ENCODE measurements around the gene SPATA4. TPM values are rescaled to one million over a fixed set of nuclear protein-coding genes. Genes with fewer than 3 reads are reported as not detected.
"Not testable (repeated sequence)": the region's sequence is repeated elsewhere in the genome, so short reads cannot be mapped to it uniquely, and the experiment has no call there.

Gene SPATA4
- total RNA-seq, 3 donors from 2014 or later (not counting 1 experiment from before 2014, with no cell fraction given), result not detected

DNA sequence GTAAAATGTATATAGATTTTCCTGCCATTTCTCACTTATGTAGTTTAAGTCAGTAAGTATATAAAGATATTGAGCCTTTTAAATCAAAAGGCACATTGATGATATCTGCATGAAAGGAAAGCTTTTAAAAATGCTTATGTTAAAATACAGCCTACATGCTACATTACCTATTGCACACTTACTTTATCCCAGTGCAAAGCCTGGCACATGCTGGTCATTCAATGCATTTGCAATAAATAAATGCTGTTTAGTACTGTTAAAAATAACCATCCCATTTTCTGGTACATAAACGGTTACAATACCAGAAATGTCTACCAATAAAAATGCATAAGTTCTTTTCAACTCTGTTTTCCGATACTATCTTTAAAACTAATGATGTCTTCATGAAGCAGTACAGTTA, 22.1 kb upstream of the SPATA4 start:
- H3K9me3 ChIP-seq (ENCODE audit: control insufficient read depth, insufficient read depth, low read length), result no peaks in the 10 kb centered on the region
- intact Hi-C loops (cut with micrococcal nuclease), result no loop called here
- Mint-ChIP-seq H3K27me3 (ENCODE audit: low read depth in 2 of 2) (peaks cover 0 to 3% of the 10 kb centered on the region in 2 donors), H3K36me3 (no peaks in the 10 kb centered on the region), H3K4me1 (no peaks in the 10 kb centered on the region), H3K9me3 (no peaks in the 10 kb centered on the region), H3K4me3 (no peak overlapping the region), H3K27ac (no peak overlapping the region)
- no peak for ATAC-seq
- H3K4me3 ChIP-seq (ENCODE audit: low read length), result no peak overlapping the region
- no peaks in the 10 kb centered on the region for H3K36me3 ChIP-seq (ENCODE audit: control insufficient read depth, insufficient read depth, low read length)
- DNase-seq, result no peak
- 100% methylated on average over 1 of the region's 2 CpGs for WGBS (ENCODE audit: insufficient coverage)
- TF ChIP-seq, protein P1, sequence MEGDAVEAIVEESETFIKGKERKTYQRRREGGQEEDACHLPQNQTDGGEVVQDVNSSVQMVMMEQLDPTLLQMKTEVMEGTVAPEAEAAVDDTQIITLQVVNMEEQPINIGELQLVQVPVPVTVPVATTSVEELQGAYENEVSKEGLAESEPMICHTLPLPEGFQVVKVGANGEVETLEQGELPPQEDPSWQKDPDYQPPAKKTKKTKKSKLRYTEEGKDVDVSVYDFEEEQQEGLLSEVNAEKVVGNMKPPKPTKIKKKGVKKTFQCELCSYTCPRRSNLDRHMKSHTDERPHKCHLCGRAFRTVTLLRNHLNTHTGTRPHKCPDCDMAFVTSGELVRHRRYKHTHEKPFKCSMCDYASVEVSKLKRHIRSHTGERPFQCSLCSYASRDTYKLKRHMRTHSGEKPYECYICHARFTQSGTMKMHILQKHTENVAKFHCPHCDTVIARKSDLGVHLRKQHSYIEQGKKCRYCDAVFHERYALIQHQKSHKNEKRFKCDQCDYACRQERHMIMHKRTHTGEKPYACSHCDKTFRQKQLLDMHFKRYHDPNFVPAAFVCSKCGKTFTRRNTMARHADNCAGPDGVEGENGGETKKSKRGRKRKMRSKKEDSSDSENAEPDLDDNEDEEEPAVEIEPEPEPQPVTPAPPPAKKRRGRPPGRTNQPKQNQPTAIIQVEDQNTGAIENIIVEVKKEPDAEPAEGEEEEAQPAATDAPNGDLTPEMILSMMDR (IDR thresholded peaks at IDR 0.05), result no peak
- H3K27me3 ChIP-seq (ENCODE audit: control insufficient read depth, insufficient read depth, low read length), result no peaks in the 10 kb centered on the region
- H3K27ac ChIP-seq (ENCODE audit: low read length), result no peak overlapping the region
- no peaks in the 10 kb centered on the region for H3K4me1 ChIP-seq (ENCODE audit: control insufficient read depth, insufficient read depth, low read length)

DNA sequence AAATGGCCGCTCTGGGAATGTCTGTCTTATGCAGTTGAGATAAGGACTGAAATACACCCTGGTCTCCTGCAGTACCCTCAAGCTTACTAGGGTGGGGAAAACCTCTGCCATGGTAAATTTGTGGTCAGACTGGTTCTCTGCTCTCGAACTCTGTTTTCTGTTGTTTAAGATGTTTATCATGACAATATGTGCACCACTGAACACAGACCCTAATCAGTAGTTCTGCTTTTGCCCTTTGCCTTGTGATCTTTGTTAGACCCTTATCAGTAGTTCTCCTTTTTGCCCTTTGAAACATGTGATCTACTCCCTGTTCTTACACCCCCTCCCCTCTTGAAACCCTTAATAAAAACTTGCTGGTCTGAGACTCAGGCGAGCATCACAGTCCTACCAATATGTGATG, 17.0 kb upstream of the SPATA4 start:
- 95% methylated on average over 2 of the region's 3 CpGs for WGBS (ENCODE audit: insufficient coverage)
- ATAC-seq; H3K4me1 Mint-ChIP-seq; H3K4me3 Mint-ChIP-seq; H3K27ac Mint-ChIP-seq; intact Hi-C loops (cut with micrococcal nuclease); H3K9me3 ChIP-seq (ENCODE audit: control insufficient read depth, insufficient read depth, low read length); H3K36me3 ChIP-seq (ENCODE audit: control insufficient read depth, insufficient read depth, low read length); H3K4me3 ChIP-seq (ENCODE audit: low read length); H3K27me3 ChIP-seq (ENCODE audit: control insufficient read depth, insufficient read depth, low read length); H3K36me3 Mint-ChIP-seq; DNase-seq; H3K4me1 ChIP-seq (ENCODE audit: control insufficient read depth, insufficient read depth, low read length); H3K9me3 Mint-ChIP-seq; H3K27ac ChIP-seq (ENCODE audit: low read length): not testable (repeated sequence)
- peaks cover 10 to 13% of the 10 kb centered on the region in 2 donors for H3K27me3 Mint-ChIP-seq (ENCODE audit: low read depth in 2 of 2)

DNA sequence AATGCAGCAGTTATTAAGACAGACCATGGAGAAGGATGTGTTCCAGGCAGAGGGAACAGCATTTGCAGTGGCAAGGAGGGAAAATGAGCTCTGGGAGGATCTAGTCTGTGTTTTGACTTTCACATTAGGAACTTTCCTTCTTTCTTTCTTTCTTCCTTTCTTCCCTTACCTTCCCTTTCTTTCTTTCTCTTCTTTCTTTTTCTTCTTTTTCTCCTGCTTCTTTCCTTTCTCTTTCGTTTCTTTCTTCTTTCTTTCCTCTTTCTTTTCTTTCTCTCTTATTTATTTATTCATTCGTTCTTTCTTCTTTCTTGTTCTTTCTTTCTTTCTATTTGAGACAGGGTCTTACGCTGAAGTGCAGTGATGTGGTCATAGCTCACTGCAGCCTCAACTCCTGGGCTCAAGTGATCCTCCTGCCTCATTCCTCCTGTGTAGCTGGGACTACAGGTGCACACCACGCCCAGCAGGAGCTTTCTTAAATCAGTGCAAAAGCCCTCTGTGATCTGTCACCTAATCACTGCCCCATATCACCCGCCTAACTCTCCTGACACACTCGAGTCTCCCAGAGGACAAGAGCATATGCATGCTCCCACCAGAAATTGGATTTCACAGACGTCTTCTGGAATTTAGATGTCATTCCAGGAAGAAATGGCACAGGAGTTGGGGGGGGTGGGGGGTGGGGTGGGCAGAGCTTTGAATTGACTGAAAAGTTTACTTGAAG, 15.4 kb upstream of the SPATA4 start:
- intact Hi-C loops (cut with micrococcal nuclease), result no loop called here
- Mint-ChIP-seq H3K9me3 (no peaks in the 10 kb centered on the region), H3K27ac (no peak overlapping the region), H3K4me1 (no peaks in the 10 kb centered on the region), H3K36me3 (no peaks in the 10 kb centered on the region), H3K27me3 (ENCODE audit: low read depth in 2 of 2) (peaks cover 20 to 25% of the 10 kb centered on the region in 2 donors), H3K4me3 (no peak overlapping the region)
- no peaks in the 10 kb centered on the region for H3K36me3 ChIP-seq (ENCODE audit: control insufficient read depth, insufficient read depth, low read length)
- no peak for DNase-seq
- H3K4me3 ChIP-seq (ENCODE audit: low read length), result no peak overlapping the region
- H3K4me1 ChIP-seq (ENCODE audit: control insufficient read depth, insufficient read depth, low read length), result no peaks in the 10 kb centered on the region
- H3K27ac ChIP-seq (ENCODE audit: low read length), result no peak overlapping the region
- ATAC-seq, result no peak
- TF ChIP-seq, protein P1 (IDR thresholded peaks at IDR 0.05), result no peak
- no peaks in the 10 kb centered on the region for H3K9me3 ChIP-seq (ENCODE audit: control insufficient read depth, insufficient read depth, low read length)
- WGBS (ENCODE audit: insufficient coverage), result 86% methylated on average over 7 of the region's 7 CpGs
- H3K27me3 ChIP-seq (ENCODE audit: control insufficient read depth, insufficient read depth, low read length), result peaks cover 5% of the 10 kb centered on the region

DNA sequence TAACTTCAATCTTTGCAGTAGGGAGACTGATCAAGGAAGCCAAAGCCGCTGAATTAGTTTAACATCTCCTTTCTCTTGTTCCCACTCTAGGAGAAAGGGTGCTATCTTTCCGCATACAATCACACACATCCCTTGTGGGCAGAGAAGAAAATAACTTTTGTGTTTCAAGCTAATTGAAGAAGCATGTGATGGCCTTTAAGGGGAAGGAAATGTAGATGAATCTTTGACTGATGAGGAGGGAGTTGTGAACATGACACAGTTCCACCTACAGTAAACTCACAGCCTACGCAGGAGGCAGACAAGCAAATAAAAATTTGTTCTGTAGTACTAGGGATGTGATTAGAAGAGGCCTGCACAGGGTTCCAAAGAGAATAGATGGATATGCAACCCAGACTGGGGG, 14.7 kb upstream of the SPATA4 start:
- Histone ChIP-seq H3K27me3 (ENCODE audit: control insufficient read depth, insufficient read depth, low read length) (peaks cover 5% of the 10 kb centered on the region), H3K4me1 (ENCODE audit: control insufficient read depth, insufficient read depth, low read length) (no peaks in the 10 kb centered on the region), H3K27ac (ENCODE audit: low read length) (no peak overlapping the region), H3K9me3 (ENCODE audit: control insufficient read depth, insufficient read depth, low read length) (no peaks in the 10 kb centered on the region), H3K4me3 (ENCODE audit: low read length) (no peak overlapping the region), H3K36me3 (ENCODE audit: control insufficient read depth, insufficient read depth, low read length) (no peaks in the 10 kb centered on the region)
- H3K27ac Mint-ChIP-seq, result no peak overlapping the region
- TF ChIP-seq, protein P1 (IDR thresholded peaks at IDR 0.05), result no peak
- no peak for DNase-seq
- no peak overlapping the region for H3K4me3 Mint-ChIP-seq
- no peaks in the 10 kb centered on the region for H3K9me3 Mint-ChIP-seq
- ATAC-seq, result no peak
- WGBS (ENCODE audit: insufficient coverage), result 100% methylated on average over 2 of the region's 3 CpGs
- intact Hi-C loops (cut with micrococcal nuclease), result no loop called here
- H3K27me3 Mint-ChIP-seq (ENCODE audit: low read depth in 2 of 2), result peaks cover 20 to 31% of the 10 kb centered on the region in 2 donors
- H3K4me1 Mint-ChIP-seq, result no peaks in the 10 kb centered on the region
- H3K36me3 Mint-ChIP-seq, result no peaks in the 10 kb centered on the region

All from natural killer cell (primary cell).